ENCODE data around the gene PRKCH.
A peak's percentile ranks its signal among the peaks of the same experiment; 100 is the strongest.

PRKCH gene

GRCh38 chr14:61491876-61492434, 170.6 kb downstream of the PRKCH start:
- no peak for DNase-seq (ENCODE audit: low read depth)

GRCh38 chr14:61492474-61492873, 171.1 kb downstream of the PRKCH start:
- no peak for DNase-seq (ENCODE audit: low read depth)

- DNase-seq (ENCODE audit: low read depth): peak; percentile 71
Observed at GRCh38 chr14:61493239-61493638, 171.9 kb downstream of the PRKCH start.

GRCh38 chr14:61494018-61494417, 172.6 kb downstream of the PRKCH start:
- DNase-seq (ENCODE audit: low read depth): no peak

- DNase-seq (ENCODE audit: low read depth): no peak
Observed at GRCh38 chr14:61495809-61496208, 174.4 kb downstream of the PRKCH start.

GRCh38 chr14:61498303-61498702, 176.9 kb downstream of the PRKCH start:
- no peak for DNase-seq (ENCODE audit: low read depth)

GRCh38 chr14:61498811-61499210, 177.4 kb downstream of the PRKCH start:
- DNase-seq (ENCODE audit: low read depth): no peak

- DNase-seq (ENCODE audit: low read depth): no peak
Observed at GRCh38 chr14:61499991-61500390, 178.6 kb downstream of the PRKCH start.

GRCh38 chr14:61501714-61502458, 180.5 kb downstream of the PRKCH start:
- no peak for DNase-seq (ENCODE audit: low read depth)

GRCh38 chr14:61502459-61503093, 181.2 kb downstream of the PRKCH start:
- no peak for DNase-seq (ENCODE audit: low read depth)

- DNase-seq (ENCODE audit: low read depth): no peak
Observed at GRCh38 chr14:61503167-61503801, 181.9 kb downstream of the PRKCH start.

GRCh38 chr14:61504901-61505300, 183.5 kb downstream of the PRKCH start:
- no peak for DNase-seq (ENCODE audit: low read depth)

GRCh38 chr14:61505815-61506809, 184.7 kb downstream of the PRKCH start:
- no peak for DNase-seq (ENCODE audit: low read depth)

- DNase-seq (ENCODE audit: low read depth): no peak
Observed at GRCh38 chr14:61508526-61508925, 187.1 kb downstream of the PRKCH start.

GRCh38 chr14:61510736-61511557, 189.6 kb downstream of the PRKCH start:
- DNase-seq (ENCODE audit: low read depth): no peak

GRCh38 chr14:61511558-61511948, 190.2 kb downstream of the PRKCH start:
- no peak for DNase-seq (ENCODE audit: low read depth)

GRCh38 chr14:61512026-61512834, 190.9 kb downstream of the PRKCH start:
- DNase-seq (ENCODE audit: low read depth): no peak

GRCh38 chr14:61513986-61514830, 192.8 kb downstream of the PRKCH start:
- no peak for DNase-seq (ENCODE audit: low read depth)

- no peak for DNase-seq (ENCODE audit: low read depth)
Observed at GRCh38 chr14:61514927-61515326, 193.5 kb downstream of the PRKCH start.
